HG03025 (cell line): Measurements from ENCODE around the gene MTHFS.
"Not testable (repeated sequence)": the region's sequence is repeated elsewhere in the genome, so short reads cannot be mapped to it uniquely, and the experiment has no call there.

Source experiments
- ATAC-seq: cut with Tn5 transposase; IDR thresholded peaks from one replicate; pipeline ENCODE4 v1.9.1; 2021; ENCODE audit warnings: mild to moderate bottlenecking, moderate library complexity; ENCODE audit not compliant: unreplicated experiment, low FRiP score

MTHFS gene

GRCh38 chr15:79896634-79897379 is at the start of gene MTHFS:
Gene MTHFS (minus strand): TSS chr15:79897014. CDS start chr15:79896988, 26 bp downstream.
- ATAC-seq, result peak; percentile 70

GRCh38 chr15:79944622-79945021 is 47.8 kb upstream of the MTHFS start:
- no peak for ATAC-seq

- no peak for ATAC-seq
Observed at GRCh38 chr15:79943820-79944219, 47.0 kb upstream of the MTHFS start.

GRCh38 chr15:79942741-79943481 is 46.1 kb upstream of the MTHFS start:
- no peak for ATAC-seq

- ATAC-seq, result no peak
Observed at GRCh38 chr15:79939399-79939798, 42.6 kb upstream of the MTHFS start.

- ATAC-seq, result no peak
Observed at GRCh38 chr15:79938143-79938542, 41.3 kb upstream of the MTHFS start.

- ATAC-seq, result not testable (repeated sequence)
Observed at GRCh38 chr15:79935556-79936201, 38.9 kb upstream of the MTHFS start.

GRCh38 chr15:79933231-79933630 is 36.4 kb upstream of the MTHFS start:
- no peak for ATAC-seq

GRCh38 chr15:79932447-79932846 is 35.6 kb upstream of the MTHFS start:
- no peak for ATAC-seq

GRCh38 chr15:79930516-79930915 is 33.7 kb upstream of the MTHFS start:
- no peak for ATAC-seq

GRCh38 chr15:79929412-79929811 is 32.6 kb upstream of the MTHFS start:
- ATAC-seq, result no peak

- not testable (repeated sequence) for ATAC-seq
Observed at GRCh38 chr15:79926116-79926515, 29.3 kb upstream of the MTHFS start.

- no peak for ATAC-seq
Observed at GRCh38 chr15:79924379-79924778, 27.6 kb upstream of the MTHFS start.

GRCh38 chr15:79923515-79924169 is 26.8 kb upstream of the MTHFS start:
- peak; percentile 97 for ATAC-seq

GRCh38 chr15:79923079-79923514 is 26.3 kb upstream of the MTHFS start:
- peak; percentile 41 for ATAC-seq

- no peak for ATAC-seq
Observed at GRCh38 chr15:79922512-79923078, 25.8 kb upstream of the MTHFS start.

- ATAC-seq, result no peak
Observed at GRCh38 chr15:79919749-79920511, 23.1 kb upstream of the MTHFS start.

- ATAC-seq, result no peak
Observed at GRCh38 chr15:79919090-79919748, 22.4 kb upstream of the MTHFS start.

- no peak for ATAC-seq
Observed at GRCh38 chr15:79918278-79918677, 21.5 kb upstream of the MTHFS start.
